ENCODE measurements around the gene PARD3. TPM values are rescaled to one million over a fixed set of nuclear protein-coding genes. Genes with fewer than 3 reads are reported as not detected.
A peak's percentile ranks its signal among the peaks of the same experiment; 100 is the strongest.

PARD3 gene
- total RNA-seq, 1 donor from 2014 or later = 58.7 TPM

DNA sequence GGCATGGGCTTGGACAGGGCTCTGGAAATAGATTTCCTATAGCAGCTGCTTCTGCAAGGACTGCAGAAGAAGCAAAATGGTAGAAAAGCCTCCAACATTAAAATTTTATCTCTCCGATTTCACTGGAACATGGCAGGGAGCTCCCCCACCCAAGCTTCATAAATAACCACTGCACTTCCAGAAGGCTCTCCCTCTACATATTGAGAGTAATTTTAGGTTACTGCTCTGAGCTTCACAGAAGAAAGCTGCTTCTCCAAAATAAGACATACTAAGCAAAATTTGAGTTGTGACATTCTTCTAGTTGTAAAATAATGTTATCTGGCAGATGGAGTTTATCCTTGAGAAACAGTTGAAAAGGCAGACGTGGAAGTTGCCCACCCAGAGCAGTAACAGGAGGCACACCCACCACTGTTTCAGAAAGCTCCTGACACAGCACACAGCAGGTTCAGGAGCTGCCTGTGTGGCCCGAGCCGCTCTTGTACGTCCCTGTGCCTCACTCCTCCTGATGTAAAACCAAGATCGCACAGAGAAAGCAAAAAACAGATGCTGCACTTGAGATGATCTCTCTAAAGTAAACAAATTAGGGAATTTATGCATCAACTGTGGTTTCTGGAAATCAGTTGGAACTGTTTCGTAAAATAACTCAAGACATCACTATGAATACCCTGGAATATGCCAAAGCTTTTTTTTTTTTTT is 621.0 kb downstream of the PARD3 start:
- Mint-ChIP-seq H3K36me3 (peaks cover 7% of the 10 kb centered on the region), H3K27ac (peak overlapping the region; percentile 52), H3K9me3 (no peaks in the 10 kb centered on the region), H3K27me3 (ENCODE audit: insufficient read depth, low read depth) (no peaks in the 10 kb centered on the region), H3K4me3 (no peak overlapping the region), H3K4me1 (peaks cover 77% of the 10 kb centered on the region)
- H3K27ac ChIP-seq = no peak overlapping the region
- no peaks in the 10 kb centered on the region for H3K27me3 ChIP-seq
- DNase-seq (ENCODE audit: low spot score) = no peak
- H3K36me3 ChIP-seq = no peaks in the 10 kb centered on the region
- no peaks in the 10 kb centered on the region for H3K79me2 ChIP-seq (ENCODE audit: low read depth)
- H4K20me1 ChIP-seq (ENCODE audit: low read depth) = no peaks in the 10 kb centered on the region
- no peak overlapping the region for H3K4me2 ChIP-seq
- H3F3A ChIP-seq (ENCODE audit: low read depth) = no peaks in the 10 kb centered on the region
- H3K9ac ChIP-seq = no peak overlapping the region
- no peak for TF ChIP-seq EZH2 (IDR thresholded peaks at IDR 0.05)
- TF ChIP-seq, protein P1, sequence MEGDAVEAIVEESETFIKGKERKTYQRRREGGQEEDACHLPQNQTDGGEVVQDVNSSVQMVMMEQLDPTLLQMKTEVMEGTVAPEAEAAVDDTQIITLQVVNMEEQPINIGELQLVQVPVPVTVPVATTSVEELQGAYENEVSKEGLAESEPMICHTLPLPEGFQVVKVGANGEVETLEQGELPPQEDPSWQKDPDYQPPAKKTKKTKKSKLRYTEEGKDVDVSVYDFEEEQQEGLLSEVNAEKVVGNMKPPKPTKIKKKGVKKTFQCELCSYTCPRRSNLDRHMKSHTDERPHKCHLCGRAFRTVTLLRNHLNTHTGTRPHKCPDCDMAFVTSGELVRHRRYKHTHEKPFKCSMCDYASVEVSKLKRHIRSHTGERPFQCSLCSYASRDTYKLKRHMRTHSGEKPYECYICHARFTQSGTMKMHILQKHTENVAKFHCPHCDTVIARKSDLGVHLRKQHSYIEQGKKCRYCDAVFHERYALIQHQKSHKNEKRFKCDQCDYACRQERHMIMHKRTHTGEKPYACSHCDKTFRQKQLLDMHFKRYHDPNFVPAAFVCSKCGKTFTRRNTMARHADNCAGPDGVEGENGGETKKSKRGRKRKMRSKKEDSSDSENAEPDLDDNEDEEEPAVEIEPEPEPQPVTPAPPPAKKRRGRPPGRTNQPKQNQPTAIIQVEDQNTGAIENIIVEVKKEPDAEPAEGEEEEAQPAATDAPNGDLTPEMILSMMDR (IDR thresholded peaks at IDR 0.05) = no peak
- no peak for TF ChIP-seq EZH2phosphoT487 (IDR thresholded peaks at IDR 0.05)
- no peak overlapping the region for H2AFZ ChIP-seq (replicated peaks)
- H3K4me1 ChIP-seq = peaks cover 36% of the 10 kb centered on the region
- no peaks in the 10 kb centered on the region for H3K9me3 ChIP-seq (ENCODE audit: low read depth)
- no peak overlapping the region for H3K4me3 ChIP-seq

DNA sequence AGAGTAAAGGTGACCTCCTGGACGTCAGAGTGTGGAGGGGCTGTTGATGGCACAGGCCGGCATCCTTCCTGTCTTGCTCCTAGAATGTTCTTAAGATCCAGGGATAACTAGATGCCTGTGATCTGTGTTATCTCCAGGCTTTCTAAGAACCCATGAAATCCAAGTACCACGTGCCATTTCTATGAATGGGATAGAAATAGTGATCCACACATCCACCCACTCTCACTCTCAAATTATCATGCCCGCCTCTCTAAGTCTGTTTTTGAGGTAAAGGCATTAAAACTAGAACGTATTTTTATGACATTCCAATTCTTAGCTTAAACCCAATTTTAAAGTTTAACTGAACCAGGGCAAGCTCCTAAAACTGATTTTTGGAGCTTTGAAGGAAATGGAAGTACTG is 622.5 kb downstream of the PARD3 start:
- Histone ChIP-seq H3K27me3 (no peaks in the 10 kb centered on the region), H3K79me2 (ENCODE audit: low read depth) (no peaks in the 10 kb centered on the region), H3F3A (ENCODE audit: low read depth) (peaks cover 4% of the 10 kb centered on the region), H3K9ac (no peak overlapping the region), H3K4me2 (no peak overlapping the region), H3K9me3 (ENCODE audit: low read depth) (no peaks in the 10 kb centered on the region), H4K20me1 (ENCODE audit: low read depth) (no peaks in the 10 kb centered on the region), H3K4me3 (no peak overlapping the region), H3K36me3 (no peaks in the 10 kb centered on the region), H2AFZ (replicated peaks) (no peak overlapping the region), H3K27ac (no peak overlapping the region), H3K4me1 (peaks cover 44% of the 10 kb centered on the region)
- DNase-seq (ENCODE audit: low spot score) = no peak
- H3K4me1 Mint-ChIP-seq = peaks cover 72% of the 10 kb centered on the region
- TF ChIP-seq, protein P1 (IDR thresholded peaks at IDR 0.05) = no peak
- no peak for TF ChIP-seq EZH2phosphoT487 (IDR thresholded peaks at IDR 0.05)
- no peak for TF ChIP-seq EZH2 (IDR thresholded peaks at IDR 0.05)
- H3K36me3 Mint-ChIP-seq = peaks cover 7% of the 10 kb centered on the region
- no peaks in the 10 kb centered on the region for H3K27me3 Mint-ChIP-seq (ENCODE audit: insufficient read depth, low read depth)
- peak overlapping the region; percentile 49 for H3K27ac Mint-ChIP-seq
- H3K9me3 Mint-ChIP-seq = no peaks in the 10 kb centered on the region
- no peak overlapping the region for H3K4me3 Mint-ChIP-seq

DNA sequence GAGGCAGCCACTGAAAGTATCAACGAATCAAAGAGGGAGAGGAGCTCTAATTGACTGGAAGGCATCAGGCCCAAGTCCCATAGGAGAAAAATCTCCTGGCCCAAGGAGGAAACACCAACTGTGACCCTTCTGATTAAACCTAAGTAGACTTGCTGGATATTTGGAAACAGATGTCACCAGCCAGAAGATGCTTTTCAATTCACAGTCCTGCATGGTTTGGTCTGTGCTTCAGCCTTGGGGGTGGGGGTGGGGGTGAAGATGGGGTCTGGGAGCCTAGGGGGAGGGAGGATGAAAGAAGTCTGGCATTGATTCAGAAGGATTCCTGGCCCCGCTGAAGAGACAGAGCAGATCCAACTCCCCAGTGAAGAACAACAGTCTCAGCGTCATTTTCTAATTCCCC is 623.7 kb downstream of the PARD3 start:
- no peaks in the 10 kb centered on the region for H3K36me3 Mint-ChIP-seq
- Histone ChIP-seq H3K27ac (no peak overlapping the region), H3K79me2 (ENCODE audit: low read depth) (no peaks in the 10 kb centered on the region), H3K9me3 (ENCODE audit: low read depth) (no peaks in the 10 kb centered on the region), H2AFZ (replicated peaks) (no peak overlapping the region), H3K36me3 (no peaks in the 10 kb centered on the region), H3K4me3 (no peak overlapping the region), H3K9ac (no peak overlapping the region), H3K4me2 (no peak overlapping the region), H3K27me3 (no peaks in the 10 kb centered on the region), H3F3A (ENCODE audit: low read depth) (peaks cover 17% of the 10 kb centered on the region), H3K4me1 (peaks cover 56% of the 10 kb centered on the region), H4K20me1 (ENCODE audit: low read depth) (no peaks in the 10 kb centered on the region)
- no peak overlapping the region for H3K4me3 Mint-ChIP-seq
- H3K27ac Mint-ChIP-seq = peak overlapping the region; percentile 59
- peaks cover 2% of the 10 kb centered on the region for H3K27me3 Mint-ChIP-seq (ENCODE audit: insufficient read depth, low read depth)
- no peak for DNase-seq (ENCODE audit: low spot score)
- H3K9me3 Mint-ChIP-seq = no peaks in the 10 kb centered on the region
- no peak for TF ChIP-seq EZH2 (IDR thresholded peaks at IDR 0.05)
- TF ChIP-seq, protein P1 (IDR thresholded peaks at IDR 0.05) = no peak
- no peak for TF ChIP-seq EZH2phosphoT487 (IDR thresholded peaks at IDR 0.05)
- peaks cover 75% of the 10 kb centered on the region for H3K4me1 Mint-ChIP-seq

Data from neural progenitor cell (in vitro differentiated cells).